Measurements from ENCODE around the gene PPP1R9B.

Gene PPP1R9B

GRCh38 chr17:50118828-50119218 is 31.7 kb downstream of the PPP1R9B start:
- no peak for TF ChIP-seq CTCF (IDR thresholded peaks at IDR 0.05; ENCODE audit: low read length, missing control alignments)
- DNase-seq (ENCODE audit: low read depth), result no peak
- no peak overlapping the region for H3K4me3 ChIP-seq (replicated peaks; ENCODE audit: low read depth, low read length)

DNA sequence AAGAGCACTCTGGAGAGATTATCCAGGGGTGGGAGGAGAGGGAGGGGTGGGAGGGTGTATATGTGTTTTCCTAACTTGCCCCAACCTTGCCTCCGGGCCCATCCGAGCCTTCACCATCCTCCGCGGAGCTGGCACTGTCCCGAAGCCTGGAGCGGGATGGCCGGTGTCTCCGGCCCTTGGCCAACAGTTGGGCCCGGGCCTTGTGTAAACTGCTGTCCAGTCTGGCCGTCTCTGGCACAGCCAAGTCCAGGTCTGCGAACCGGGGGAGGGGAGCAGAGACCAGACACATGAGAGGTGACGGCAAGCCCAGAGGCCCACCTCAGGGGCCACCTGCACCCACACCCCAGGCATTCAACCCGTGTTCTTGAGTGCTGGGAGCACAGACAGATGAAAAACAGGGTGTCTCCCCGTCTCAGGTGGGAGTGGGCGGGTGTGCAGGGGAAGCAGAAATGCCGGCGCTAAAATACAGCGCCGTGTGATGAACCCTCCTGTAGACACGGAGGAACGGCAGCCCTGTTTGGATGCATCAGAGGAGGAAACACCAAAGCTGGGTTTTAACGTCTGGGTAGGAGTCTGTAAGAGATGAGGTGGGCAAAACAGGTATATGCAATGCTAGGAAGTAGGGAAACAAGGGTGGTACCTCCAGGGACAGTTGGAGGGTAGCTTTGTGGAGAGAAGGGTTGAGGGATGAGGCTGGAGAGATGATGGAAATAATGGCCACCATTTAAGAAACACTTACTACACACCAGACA is 32.2 kb downstream of the PPP1R9B start:
- H3K4me3 ChIP-seq (replicated peaks; ENCODE audit: low read depth, low read length), result no peak overlapping the region
- no peak for TF ChIP-seq CTCF (IDR thresholded peaks at IDR 0.05; ENCODE audit: low read length, missing control alignments)
- DNase-seq (ENCODE audit: low read depth), result no peak

DNA sequence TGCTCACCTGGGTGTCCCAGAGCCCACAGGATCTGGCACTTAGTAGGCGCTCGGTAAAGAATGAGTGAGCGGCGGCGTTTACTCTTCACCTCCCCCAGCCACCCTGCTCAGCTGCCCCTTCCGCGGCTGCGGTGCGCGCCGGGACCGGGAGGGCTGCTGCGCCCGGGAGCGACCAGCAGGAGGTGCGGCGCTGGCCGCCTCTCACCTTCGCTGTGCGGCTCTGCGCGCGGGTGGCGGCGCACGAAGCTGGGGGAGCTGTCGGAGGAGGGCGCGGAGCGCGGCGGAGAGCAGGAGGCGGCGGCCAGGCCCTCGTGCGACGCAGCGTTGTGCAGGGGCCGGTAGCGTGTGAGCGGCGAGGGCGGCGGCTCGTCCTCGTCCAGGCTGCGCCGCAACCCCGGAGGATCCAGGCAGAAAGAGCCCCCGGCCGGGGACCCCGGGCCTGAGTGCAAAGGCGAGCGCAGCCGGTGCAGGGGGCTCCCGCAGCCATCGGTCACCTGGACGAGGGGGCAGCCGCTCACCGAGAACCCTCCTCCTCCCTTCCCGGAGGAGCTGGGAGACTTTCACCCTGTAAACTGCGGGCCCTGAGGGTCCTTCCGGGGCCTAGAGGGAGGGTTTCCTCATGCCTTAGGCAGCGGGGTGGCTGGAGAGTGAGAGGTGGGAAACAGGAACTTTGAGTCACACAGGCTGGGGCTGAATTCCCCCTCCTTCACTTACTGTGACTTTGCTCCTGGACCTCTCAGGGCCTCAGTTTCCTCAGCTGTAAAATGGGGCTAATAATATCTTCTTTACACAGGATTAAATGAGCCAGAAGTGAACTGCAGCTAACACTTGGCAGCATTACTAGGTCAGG is 33.0 kb downstream of the PPP1R9B start:
- DNase-seq (ENCODE audit: low read depth), result peak; percentile 64
- H3K4me3 ChIP-seq (replicated peaks; ENCODE audit: low read depth, low read length), result no peak overlapping the region

GRCh38 chr17:50115756-50116155 is 34.7 kb downstream of the PPP1R9B start:
- DNase-seq (ENCODE audit: low read depth), result no peak
- H3K4me3 ChIP-seq (replicated peaks; ENCODE audit: low read depth, low read length), result no peak overlapping the region
- no peak for TF ChIP-seq CTCF (IDR thresholded peaks at IDR 0.05; ENCODE audit: low read length, missing control alignments)

More for the DNA sequence above, 33.0 kb downstream of the PPP1R9B start:
- peak; percentile 31 for TF ChIP-seq CTCF (IDR thresholded peaks at IDR 0.05; ENCODE audit: low read length, missing control alignments)

- peak; percentile 84 for TF ChIP-seq CTCF (IDR thresholded peaks at IDR 0.05; ENCODE audit: low read length, missing control alignments)
- H3K4me3 ChIP-seq (replicated peaks; ENCODE audit: low read depth, low read length), result no peak overlapping the region
- DNase-seq (ENCODE audit: low read depth), result peak; percentile 79
These were observed 35.6 kb downstream of the PPP1R9B start for GRCh38 chr17:50114849-50115357.

GRCh38 chr17:50114401-50114800 is 36.1 kb downstream of the PPP1R9B start:
- no peak for DNase-seq (ENCODE audit: low read depth)
- TF ChIP-seq CTCF (IDR thresholded peaks at IDR 0.05; ENCODE audit: low read length, missing control alignments), result no peak
- no peak overlapping the region for H3K4me3 ChIP-seq (replicated peaks; ENCODE audit: low read depth, low read length)
